Testis (tissue), 2 donors: Measurements from ENCODE around the gene FLACC1.

Experiments
- CTCF ChIP-seq, 3 experiments: fragments of 450-650 bp in 2 of 3; fragments of 200-600 bp in 1 of 3; sonication (generic) in 1 of 3; IDR thresholded peaks; one replicate each; pipeline ENCODE4 v1.5.1; 2016 to 2019; ENCODE audit warnings: antibody characterized with exemption in 3 of 3, mild to moderate bottlenecking in 2 of 3, moderate library complexity in 1 of 3
- POLR2A ChIP-seq: fragments of 450-650 bp; IDR thresholded peaks from one replicate; pipeline ENCODE4 v1.6.1; 2017; ENCODE audit warnings: antibody characterized with exemption, mild to moderate bottlenecking, moderate library complexity

- TF ChIP-seq CTCF (IDR thresholded peaks at IDR 0.05) (no peak), POLR2A (no peak)
These were observed 94.4 kb downstream of the FLACC1 start for GRCh38 chr2:201262718-201263117.
